Uterus (tissue), 2 donors: ENCODE results near the gene ZNF460.

Experiments used
- CTCF ChIP-seq, 4 experiments: fragments of 200-600 bp in 2 of 4; fragments of 450-650 bp in 2 of 4; sonication (generic) in 2 of 4; IDR thresholded peaks; one replicate each; pipeline ENCODE4 v1.5.1; 2016 to 2019; ENCODE audit warnings: antibody characterized with exemption in 4 of 4, mild to moderate bottlenecking in 2 of 4, moderate library complexity in 1 of 4
- POLR2A ChIP-seq, 2 donors: fragments of 450-650 bp; IDR thresholded peaks; one replicate each; pipeline ENCODE4 v1.6.1; 2016; ENCODE audit warnings: antibody characterized with exemption in 2 of 2, mild to moderate bottlenecking in 1 of 2, moderate library complexity in 1 of 2

DNA sequence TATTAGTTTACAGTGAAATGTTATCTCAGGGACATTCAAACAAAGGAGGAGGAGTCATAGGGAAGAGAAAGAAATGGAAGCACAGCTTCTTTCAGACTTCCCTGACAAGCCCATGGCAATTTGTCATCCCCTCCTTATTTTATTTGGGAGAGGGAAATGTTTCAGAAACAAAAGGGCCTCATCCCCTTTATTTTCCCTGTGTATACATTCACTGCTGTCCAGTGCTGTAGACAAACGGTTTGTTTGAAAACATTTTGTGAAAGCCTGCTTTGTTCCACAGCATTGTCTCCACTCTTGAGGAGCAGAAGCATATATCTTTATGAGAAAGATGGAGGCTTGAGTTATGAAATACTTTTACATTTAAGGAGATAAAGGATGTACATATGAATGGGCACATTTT, 12.3 kb downstream of the ZNF460 start:
- TF ChIP-seq CTCF (IDR thresholded peaks at IDR 0.05) (no peak), POLR2A (IDR thresholded peaks at IDR 0.05) (no peak)
